ENCODE results near the gene C19orf73. TPM values are rescaled to one million over a fixed set of nuclear protein-coding genes. Genes with fewer than 3 reads are reported as not detected.

Gene C19orf73
- total and polyA plus RNA-seq, 2 experiments from 2014 or later, result 8.1 to 9.1 TPM

GRCh38 chr19:49116544-49116943 is 2.4 kb downstream of the C19orf73 start:
- Histone ChIP-seq H3K9me2 (ENCODE audit: insufficient read depth) (no peaks in the 10 kb centered on the region), H3K27me3 (ENCODE audit: insufficient read depth) (peaks cover 27% of the 10 kb centered on the region), H3K4me1 (ENCODE audit: insufficient read depth) (peaks cover 8% of the 10 kb centered on the region), H3K36me3 (ENCODE audit: insufficient read depth) (no peaks in the 10 kb centered on the region), H3F3A (replicated peaks; ENCODE audit: low read depth) (peaks cover 5% of the 10 kb centered on the region), H4K20me1 (replicated peaks; ENCODE audit: insufficient read depth) (no peaks in the 10 kb centered on the region; the same call in 1 of the 2 replicates), H3K4me2 (no peak overlapping the region), H3K27ac (ENCODE audit: low read depth) (no peak overlapping the region), H3K79me2 (replicated peaks; ENCODE audit: insufficient read depth) (no peaks in the 10 kb centered on the region), H2AFZ (no peak overlapping the region), H3K4me3 (no peak overlapping the region)
- no peak for TF ChIP-seq JUNB (IDR thresholded peaks at IDR 0.05; ENCODE audit: unreplicated experiment)
- no peak for TF ChIP-seq EZH2 (IDR thresholded peaks at IDR 0.05; ENCODE audit: low read depth, unreplicated experiment)
- TF ChIP-seq ZNF114 (CRISPR knock-in tag; IDR thresholded peaks at IDR 0.05), result no peak
- TF ChIP-seq ZNF462 (CRISPR knock-in tag; IDR thresholded peaks at IDR 0.05), result no peak
- TF ChIP-seq ETS1 (IDR thresholded peaks at IDR 0.05), result no peak
- TF ChIP-seq NANOG (IDR thresholded peaks at IDR 0.05; ENCODE audit: borderline replicate concordance), result no peak
- TF ChIP-seq EZH2phosphoT487 (IDR thresholded peaks at IDR 0.05; ENCODE audit: unreplicated experiment), result no peak
- TF ChIP-seq CREB1 (CRISPR knock-in tag; IDR thresholded peaks at IDR 0.05; ENCODE audit: low read depth), result no peak
- no peak for TF ChIP-seq POLR2AphosphoS5 (IDR thresholded peaks at IDR 0.05; ENCODE audit: low read depth)
- no peak for TF ChIP-seq STAT1 (IDR thresholded peaks at IDR 0.05; ENCODE audit: unreplicated experiment)
- TF ChIP-seq REST (IDR thresholded peaks at IDR 0.05; ENCODE audit: unreplicated experiment), result no peak
- no peak for TF ChIP-seq ZNF331 (CRISPR knock-in tag; IDR thresholded peaks at IDR 0.05; ENCODE audit: low read depth)
- no peak for ATAC-seq
- Mint-ChIP-seq H3K4me3 (no peak overlapping the region), H3K27me3 (ENCODE audit: insufficient read depth, low read depth, poor library complexity) (peaks cover 40% of the 10 kb centered on the region), H3K4me1 (peaks cover 14% of the 10 kb centered on the region), H3K9me3 (no peaks in the 10 kb centered on the region), H3K27ac (no peak overlapping the region), H3K36me3 (ENCODE audit: low read depth) (no peaks in the 10 kb centered on the region; the same call in 2 of the 3 replicates)
- no peak for DNase-seq (ENCODE audit: low spot score)

All from GM23338 (cell line).